ENCODE results near the gene DDX10.
A peak's percentile ranks its signal among the peaks of the same experiment; 100 is the strongest.
"Not testable (repeated sequence)": the region's sequence is repeated elsewhere in the genome, so short reads cannot be mapped to it uniquely, and the experiment has no call there.

The DDX10 gene

DNA sequence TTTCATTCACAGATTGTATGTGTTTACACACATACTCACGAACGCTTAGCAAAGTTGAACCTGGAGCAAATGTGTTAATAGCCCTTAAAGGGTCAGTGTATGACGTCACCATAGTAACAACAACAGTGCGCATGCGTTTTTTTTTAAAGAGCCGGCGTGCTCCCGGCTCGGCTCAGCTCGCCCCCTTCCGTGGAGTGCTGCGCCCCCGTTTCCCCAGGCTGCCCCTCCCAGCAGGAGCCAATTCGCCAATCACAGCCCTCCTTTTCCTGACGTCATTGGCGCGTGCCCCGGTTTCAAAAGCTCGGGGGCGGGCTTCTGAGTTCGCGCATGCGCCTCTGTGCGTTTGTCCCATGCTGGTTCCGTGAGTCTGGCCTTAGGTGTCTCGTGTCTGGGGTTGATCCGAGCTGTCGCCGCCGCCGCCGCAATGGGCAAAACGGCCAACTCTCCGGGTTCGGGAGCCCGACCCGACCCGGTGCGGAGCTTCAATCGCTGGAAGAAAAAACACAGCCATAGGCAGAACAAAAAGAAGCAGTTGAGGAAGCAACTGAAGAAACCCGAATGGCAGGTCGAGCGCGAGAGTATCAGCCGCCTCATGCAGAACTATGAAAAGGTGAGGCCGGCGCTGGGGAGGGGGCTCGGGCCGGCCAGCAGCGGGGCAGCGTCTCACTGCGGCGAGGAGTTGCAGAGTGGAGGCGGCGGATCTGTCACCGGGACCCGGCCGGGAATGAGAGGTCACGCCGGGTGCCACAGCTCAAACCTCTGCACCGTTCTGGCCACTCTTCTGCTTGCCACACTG lies at the start of gene DDX10:
Gene DDX10 (plus strand): TSS at position 340 of the 796 bp plus-strand sequence. CDS start 85 bp downstream, at position 425.
- DNase-seq (ENCODE audit: low spot score) = peak; percentile 98

DNA sequence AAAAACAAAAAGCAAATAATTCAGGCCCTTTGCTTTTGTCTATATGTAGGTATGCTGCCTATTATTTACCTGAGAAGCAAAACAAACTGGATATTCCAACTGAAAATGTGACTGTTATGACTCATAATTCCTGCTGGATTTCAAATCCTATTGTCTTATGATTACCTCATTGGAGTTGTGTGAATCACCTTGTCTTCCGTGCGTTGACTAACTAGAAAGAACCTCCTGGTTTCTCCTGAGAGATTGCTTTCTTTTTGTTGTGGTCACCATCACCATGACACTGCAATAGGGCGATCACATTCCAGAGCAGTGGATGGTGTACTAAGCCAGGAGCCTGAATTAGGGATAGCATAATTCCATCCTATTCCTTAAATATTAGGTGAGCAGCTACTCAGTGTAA lies 48.3 kb upstream of the DDX10 start:
- DNase-seq (ENCODE audit: low spot score) = no peak

DNA sequence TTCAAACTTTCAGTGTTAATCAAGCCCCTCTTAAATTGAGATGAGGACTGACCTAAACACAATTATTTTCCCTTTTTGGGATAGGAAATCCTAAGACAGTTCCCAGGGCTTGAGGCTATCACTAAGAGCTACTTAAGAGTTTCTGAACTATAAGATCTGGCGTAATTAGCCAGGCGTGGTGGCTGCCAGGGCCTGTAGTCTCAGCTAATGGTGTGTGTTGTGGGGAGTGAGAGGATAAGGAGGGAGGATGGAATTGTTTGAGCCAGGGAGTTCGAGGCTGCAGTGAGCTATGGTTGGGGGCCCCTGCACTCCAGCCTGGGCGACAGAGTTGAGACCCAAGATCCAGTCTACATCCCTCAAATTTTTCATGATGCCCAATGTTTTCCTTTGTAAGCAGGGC lies 47.8 kb upstream of the DDX10 start:
- DNase-seq (ENCODE audit: low spot score) = no peak

DNA sequence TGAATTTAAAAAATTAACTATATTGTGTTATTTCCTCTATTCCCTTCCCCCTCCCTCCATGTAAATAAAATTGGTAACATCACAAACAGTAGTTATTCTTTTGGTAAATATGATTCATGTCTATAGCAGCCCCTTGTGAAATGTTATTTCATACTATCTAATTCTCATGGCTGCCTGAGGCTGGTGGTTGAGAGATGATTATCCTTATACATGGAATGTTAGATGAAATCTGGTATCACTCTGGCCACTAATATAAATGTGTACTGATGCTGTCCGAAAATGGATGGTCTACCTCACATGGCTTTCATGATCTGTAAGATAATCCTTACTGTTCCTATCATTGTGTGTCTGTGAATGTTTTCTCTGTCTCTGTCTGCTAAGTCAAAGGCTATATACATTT lies 46.3 kb upstream of the DDX10 start:
- no peak for DNase-seq (ENCODE audit: low spot score)

DNA sequence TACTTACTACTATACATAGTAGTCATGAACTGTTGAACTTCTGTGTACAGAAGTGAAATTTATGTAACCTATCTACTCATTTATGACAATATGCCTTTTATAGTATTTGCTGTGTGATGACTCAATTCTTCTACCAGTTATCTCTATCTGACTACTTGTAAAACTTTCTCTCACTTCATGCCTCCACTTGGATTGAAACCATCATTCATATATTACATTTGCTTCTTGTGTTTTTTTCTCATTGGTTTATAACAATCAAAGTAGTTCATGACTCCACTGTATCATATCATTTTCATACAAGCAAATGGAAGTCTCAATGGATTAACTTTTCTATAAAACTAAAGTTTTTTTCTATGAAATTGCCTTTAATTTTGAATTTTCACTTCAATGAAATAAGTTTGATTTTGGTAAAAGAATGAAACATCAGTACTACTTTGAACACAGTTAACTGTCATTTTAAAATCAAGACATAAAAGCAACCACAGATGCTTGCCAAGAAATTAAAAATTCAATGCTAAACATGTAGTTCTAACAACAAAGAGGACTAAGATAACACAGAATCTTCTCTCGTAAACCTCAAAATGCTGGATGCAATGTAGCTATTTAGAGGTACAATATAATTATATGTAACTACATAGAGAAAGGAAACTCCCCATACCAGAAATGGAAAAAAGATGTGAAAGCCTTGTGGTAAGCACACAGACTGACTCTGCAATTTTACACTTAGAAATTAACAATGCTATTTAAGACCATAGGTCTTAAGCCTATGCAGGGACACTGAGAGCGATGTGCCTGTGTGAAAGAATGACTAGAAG lies 43.7 kb upstream of the DDX10 start:
- no peak for DNase-seq (ENCODE audit: low spot score)

DNA sequence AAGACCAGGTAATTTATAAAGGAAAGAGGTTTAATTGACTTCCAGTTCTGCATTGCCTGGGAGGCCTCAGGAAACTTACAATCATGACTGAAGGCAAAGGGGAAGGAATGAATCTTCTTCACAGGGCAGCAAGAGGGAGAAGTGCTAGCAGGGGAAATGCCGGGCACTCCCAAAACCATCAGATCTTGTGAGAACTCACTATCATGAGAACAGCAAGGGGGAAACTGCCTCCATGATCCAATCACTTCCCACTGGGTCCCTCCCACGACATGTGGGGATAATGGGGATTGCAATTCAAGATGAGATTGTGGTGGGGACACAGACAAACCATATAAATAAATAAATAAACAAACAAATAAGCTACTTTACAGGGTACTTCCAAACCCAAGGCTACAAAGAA lies 42.5 kb upstream of the DDX10 start:
- no peak for DNase-seq (ENCODE audit: low spot score)

DNA sequence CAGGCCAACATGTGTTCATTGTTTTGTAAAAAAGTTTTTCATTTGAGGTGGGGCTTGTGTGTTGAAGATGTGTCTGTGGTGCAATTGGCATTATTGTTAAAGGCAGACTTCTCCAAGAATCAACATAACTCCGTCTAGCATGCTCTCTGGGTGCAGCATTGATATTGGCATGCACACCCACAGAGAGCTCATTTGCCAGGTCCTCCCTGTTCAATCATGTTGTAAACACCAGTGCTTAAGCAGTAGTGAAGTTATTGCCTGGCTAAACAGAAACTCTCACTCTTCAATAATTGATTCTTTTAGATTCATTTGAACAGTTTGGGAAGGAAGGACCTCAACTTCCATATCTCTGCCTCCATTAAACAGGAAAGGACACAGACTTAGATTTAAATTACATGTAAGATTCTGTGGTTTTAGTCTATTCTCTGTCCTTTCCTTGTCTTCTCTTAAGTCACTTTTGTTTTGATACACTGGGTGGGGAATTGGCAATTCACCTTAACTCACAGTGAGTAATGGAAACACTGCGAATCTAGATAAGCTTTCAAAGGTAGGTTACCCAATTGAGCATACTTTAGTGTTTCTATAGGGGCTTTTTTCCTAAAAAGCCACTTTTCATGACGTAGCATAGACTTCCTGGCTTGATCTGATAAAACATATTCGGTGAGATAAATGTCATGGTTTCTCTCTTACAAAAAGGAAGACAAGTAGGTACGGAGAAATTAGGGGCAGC lies 40.5 kb upstream of the DDX10 start:
- DNase-seq (ENCODE audit: low spot score) = no peak

DNA sequence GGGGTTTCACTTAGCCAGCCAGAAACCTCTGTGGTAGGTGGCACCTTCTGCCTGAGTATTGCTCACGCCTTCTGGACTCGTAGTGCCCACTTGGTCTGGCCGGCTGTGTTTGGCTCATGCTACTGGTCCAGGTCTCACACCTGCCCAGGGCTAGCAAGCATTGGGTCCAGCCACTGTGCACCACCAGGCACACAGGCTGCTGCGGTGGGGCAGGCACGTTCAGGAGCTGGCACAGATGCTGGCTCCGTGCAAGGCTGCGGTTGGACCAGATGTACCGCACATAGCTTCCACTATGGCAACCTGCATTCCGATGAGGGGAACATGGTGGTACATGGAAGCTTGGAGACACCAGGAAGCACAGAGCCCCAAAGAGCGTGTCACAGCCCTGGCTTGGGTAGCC lies 36.5 kb upstream of the DDX10 start:
- no peak for DNase-seq (ENCODE audit: low spot score)

DNA sequence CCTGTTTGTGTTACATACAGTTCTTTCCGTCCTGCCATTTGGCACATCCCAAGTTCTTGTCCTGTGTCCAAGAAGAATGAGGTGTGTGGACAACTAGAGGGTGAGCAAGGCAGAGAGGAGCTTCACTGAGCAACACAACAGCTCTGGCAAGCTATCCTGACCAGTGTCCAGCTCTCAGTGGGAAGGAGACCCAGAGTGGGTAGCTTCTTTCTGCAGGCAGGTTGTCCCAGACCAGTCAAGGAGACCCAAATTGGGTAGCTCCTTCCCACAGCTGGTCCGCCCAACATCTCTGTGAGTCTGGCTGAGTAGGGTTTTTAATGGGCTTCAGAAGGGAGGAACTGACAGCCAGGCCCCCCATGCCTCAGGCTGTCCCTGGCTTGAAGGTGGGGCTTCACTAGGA lies 36.1 kb upstream of the DDX10 start:
- DNase-seq (ENCODE audit: low spot score) = no peak

DNA sequence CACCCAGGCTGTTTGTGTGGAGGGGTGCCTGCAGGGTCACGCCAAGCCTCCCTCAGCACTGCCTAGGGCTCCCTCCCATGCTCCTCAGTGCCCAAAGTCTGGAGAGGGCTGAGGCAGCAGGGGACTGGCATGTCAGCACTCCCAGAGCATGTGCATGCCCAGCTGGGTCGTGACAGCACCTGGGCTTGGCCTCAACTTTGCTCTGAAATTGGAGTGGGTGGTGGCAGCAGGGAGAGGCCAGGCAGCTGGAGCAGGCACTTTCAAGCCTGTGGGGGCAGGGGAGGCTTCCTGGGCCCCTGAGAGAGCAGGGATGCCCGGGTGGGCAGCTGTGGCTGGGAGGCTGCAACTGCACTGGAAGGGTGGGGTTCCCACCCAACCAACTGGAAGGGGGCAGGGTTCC lies 35.6 kb upstream of the DDX10 start:
- DNase-seq (ENCODE audit: low spot score) = no peak

DNA sequence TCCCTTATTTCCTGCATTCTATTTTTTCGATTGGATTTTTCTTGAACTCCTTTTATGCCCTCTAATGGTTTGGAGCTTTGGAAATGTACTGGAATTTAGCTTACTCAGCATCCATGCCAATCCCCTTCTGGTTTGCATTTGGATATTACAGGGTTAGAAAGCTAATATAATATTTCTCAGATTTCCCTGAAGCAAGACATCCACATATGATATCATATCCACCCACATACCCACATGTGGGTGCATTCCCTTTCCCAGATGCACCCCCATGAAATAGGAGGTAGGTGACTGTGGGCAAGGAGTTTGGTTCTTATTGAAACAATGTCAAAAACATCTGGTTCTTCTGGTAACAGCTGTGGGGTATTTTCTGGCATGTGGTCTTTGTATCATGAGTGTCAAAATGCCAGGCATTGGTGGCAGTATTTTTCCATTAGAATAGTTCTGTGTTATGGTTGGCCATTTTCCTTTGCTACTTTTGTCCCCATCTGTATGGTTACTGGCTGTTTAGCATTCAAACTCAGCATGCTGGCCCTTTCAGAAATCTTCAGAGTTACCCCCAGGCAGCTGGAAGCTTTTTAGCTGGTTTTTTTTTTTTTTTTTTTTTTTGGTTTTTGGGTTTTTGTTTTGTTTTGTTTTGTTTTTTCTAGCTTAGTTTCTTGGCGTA lies 32.7 kb upstream of the DDX10 start:
- no peak for DNase-seq (ENCODE audit: low spot score)

DNA sequence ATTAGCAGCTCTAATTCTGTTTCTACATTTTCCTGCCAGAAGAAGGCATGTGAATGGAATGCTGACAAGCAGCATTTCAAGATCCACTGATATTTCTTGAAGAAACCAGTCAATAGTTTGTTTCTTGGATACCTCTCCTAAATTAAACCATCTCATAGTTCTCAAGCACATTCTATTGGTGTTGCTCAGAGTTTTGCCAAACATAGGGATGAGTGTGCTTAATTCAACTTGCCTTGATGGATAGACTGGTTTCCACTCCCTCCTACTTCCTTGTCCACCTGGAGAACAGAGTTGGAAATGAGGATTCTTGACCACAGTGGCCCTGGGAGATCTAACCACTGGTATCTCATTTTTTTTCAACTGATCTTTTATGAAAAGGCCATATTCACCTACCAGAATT lies 29.8 kb upstream of the DDX10 start:
- no peak for DNase-seq (ENCODE audit: low spot score)

DNA sequence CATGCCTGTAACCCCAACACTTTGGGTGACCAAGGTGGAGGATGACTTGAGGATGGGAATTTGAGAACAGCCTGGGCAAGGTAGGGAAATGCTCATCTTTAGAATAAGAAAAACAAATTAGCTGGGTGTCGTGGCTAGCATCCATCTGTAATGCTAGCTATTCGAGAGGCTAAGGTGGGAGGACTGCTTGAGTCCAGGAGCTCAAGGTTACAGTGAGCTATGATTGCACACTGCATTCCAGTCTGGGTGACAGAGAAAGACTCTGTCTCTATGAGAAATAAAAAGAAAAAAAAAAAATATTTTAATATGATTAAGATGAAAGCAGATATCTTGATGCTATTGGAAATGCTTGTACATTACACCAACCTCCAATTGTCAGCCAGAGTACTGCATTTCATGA lies 28.6 kb upstream of the DDX10 start:
- DNase-seq (ENCODE audit: low spot score) = no peak

DNA sequence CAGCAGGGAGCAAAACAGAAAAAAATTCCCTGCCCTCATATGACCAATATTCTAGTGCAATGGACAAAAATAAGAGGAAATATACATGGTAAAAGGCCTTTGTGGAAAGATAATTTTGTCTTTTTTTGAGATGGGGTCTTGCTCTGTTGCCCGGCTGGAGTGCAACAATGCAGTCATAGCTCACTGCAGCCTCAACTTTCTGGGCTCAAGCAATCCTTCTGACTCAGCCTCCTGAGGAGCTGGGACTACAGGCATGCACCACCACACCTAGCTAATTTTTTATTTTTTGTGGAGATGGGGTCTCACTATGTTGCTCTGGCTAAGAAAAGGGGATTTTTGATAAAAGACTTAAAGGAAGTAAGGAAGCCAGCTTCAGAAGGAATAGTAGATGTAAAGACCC lies 25.7 kb upstream of the DDX10 start:
- no peak for DNase-seq (ENCODE audit: low spot score)

DNA sequence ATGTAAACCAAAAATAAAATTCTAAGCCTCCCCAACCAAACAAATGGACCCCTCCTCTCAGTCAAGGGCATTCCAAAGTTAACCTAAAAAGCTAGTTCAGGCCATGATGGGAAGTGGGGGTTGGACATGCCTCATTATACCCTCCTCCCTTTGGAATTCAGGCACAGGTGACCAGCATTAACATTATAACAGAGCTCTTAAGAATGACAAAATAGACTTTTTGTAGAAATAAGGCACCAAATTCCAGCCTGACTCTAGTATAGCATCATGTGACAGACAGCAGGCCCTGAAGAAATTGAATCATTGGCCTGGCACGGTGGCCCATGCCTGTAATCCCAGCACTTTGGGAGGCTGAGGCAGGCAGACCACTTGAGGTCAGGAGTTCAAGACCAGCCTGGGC lies 23.1 kb upstream of the DDX10 start:
- not testable (repeated sequence) for DNase-seq (ENCODE audit: low spot score)

DNA sequence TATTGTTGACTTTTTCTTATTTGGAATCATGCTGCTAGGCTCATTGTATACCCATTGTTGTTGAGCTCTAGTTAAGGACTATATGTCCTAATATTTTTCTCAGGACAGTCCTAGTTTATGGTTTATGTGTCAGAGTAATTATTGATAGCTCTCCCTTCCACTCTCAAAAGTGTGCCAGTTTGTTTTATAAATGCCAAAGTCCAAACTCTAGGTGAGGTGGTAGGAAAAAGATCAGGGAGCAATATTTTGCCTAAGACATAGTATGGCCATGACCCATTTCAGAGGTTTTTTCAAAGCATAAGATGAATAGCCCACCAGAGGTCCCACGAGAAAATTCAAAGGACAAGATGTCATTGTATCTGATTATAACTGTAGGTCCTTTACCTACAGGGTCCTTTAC lies 20.9 kb upstream of the DDX10 start:
- no peak for DNase-seq (ENCODE audit: low spot score)

DNA sequence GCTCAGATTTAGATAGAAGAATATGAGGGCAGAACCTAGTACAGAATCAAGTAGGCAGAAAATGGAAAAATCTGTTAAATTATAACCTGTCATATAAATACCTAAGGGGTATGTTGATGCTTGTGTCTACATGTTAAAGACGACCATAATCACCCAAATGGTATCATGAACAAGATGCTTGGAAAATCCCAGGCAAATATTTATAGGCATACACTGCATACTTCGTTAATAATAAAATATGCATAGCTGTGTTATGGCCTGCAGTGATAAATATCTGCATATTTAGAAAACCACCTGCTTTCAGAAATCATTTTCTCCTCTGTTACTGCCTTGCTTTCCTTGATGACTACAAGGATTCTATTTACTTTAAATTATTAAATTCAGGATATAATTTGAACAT lies 18.9 kb upstream of the DDX10 start:
- DNase-seq (ENCODE audit: low spot score) = no peak

DNA sequence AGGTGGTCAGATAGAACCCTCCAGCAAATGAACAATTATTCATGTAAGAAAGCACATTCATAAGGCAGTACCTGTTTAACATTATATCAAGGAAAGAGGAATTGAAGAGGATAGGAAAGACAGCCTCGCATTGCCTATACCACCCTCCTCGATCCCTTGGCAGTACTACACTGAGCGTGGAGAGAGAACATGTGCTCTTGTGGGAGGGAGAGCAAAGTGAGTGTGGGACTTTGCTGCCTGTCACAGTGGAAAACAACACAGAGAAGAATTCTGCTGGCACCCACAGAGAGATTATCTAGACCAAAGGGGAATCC lies 17.5 kb upstream of the DDX10 start:
- no peak for DNase-seq (ENCODE audit: low spot score)

DNA sequence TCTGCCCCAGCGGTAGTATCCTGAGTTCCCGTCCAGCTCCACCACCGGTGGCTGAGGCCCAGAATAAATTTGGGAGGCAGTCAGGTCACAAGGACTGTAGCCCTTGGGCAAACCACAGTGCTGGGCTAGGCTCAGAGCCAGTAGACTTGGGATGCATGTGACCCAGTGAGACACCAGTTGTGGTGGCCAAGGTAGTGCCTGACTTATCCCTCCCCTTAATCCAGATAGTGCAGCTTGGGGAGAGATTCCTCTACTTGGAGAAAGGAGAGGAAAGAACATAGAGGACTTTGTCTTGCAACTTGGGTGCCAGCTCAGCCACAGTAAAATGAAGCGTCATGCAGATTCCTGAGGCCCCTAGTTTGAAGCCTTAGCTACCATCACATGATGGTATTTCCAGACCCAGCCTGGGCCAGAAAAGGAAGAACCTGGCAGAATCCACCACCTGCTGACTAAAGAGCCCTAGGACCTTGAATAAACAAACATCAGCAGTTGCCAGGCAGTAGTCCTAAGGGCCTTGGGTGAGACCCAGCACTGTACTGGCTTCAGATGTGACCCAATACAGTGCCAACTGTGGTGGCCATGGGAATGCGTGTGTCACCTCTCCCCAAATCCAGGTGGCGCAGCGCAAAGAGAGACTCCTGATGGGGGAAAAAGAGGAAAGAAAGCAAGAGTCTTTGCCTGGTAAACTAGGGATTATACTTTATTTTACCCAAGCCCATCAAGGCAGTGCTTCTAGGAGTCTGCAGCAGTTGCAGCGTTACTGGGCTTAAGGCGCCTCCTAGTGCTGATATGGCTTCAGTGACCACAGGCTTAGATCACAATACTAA lies 17.0 kb upstream of the DDX10 start:
- DNase-seq (ENCODE audit: low spot score) = peak; percentile 77

DNA sequence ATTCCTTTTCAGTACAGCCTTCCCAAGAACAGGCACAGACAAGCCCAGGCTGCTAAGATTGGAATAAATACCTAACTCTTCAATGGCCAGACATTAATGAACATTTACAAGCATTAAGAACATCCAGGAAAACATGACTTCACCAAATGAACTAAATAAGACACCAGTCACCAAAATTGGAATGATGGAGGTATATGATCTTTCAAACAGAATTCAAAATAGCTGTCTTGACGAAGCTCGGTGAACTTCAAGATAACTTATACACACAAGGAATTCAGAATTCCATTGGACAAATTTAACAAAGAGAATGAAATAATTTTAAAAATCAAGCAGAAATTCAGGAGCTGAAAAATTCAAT lies 16.4 kb upstream of the DDX10 start:
- no peak for DNase-seq (ENCODE audit: low spot score)

DNA sequence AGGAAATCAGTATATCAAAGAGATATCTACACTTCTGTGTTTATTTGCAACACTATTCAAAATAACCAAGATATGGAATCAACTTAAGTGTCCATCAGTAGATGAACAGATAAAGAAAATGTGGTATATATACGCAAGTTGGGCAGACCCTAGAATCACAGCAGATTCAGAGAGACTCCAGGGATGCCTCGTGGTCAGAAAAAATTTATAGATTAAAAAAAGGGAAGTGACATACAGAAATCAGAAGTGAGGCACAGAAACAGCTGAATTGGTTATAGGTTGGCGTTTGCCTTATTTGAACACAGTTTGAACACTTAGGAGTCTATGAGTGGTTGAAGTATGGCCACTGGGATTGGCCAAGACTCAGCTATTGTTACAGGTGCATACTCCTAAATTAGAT lies 10.8 kb upstream of the DDX10 start:
- not testable (repeated sequence) for DNase-seq (ENCODE audit: low spot score)
